Measurements from ENCODE around the gene AFF3. TPM values are rescaled to one million over a fixed set of nuclear protein-coding genes. Genes with fewer than 3 reads are reported as not detected.

AFF3 gene
- total RNA-seq, 4 donors from 2014 or later = 8.5 to 77.2 (median 27.1) TPM

DNA sequence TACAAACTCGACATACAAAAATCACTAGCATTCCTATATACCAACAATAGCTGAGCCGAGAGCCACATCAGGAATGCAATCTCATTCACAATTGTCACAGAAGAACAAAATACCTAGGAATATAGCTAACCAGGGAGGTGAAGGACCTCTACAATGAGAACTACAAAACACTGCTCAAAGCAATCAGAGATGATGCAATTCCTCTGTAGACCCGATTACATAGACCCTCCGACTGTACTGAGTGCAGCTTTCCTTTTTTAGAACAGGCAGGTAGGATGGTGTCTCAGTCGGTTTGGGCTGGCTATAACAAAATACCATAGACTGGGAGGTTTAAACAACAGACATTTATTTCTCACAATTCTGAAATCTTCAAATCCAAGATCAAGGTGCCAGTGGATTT lies 513.1 kb downstream of the AFF3 start:
- no peak for DNase-seq
- intact Hi-C loops (cut with DNase I; ENCODE audit: low total_unique reads) = no loop called here
- no peak overlapping the region for H3K4me3 ChIP-seq
- TF ChIP-seq, protein P1, sequence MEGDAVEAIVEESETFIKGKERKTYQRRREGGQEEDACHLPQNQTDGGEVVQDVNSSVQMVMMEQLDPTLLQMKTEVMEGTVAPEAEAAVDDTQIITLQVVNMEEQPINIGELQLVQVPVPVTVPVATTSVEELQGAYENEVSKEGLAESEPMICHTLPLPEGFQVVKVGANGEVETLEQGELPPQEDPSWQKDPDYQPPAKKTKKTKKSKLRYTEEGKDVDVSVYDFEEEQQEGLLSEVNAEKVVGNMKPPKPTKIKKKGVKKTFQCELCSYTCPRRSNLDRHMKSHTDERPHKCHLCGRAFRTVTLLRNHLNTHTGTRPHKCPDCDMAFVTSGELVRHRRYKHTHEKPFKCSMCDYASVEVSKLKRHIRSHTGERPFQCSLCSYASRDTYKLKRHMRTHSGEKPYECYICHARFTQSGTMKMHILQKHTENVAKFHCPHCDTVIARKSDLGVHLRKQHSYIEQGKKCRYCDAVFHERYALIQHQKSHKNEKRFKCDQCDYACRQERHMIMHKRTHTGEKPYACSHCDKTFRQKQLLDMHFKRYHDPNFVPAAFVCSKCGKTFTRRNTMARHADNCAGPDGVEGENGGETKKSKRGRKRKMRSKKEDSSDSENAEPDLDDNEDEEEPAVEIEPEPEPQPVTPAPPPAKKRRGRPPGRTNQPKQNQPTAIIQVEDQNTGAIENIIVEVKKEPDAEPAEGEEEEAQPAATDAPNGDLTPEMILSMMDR (IDR thresholded peaks at IDR 0.05) = no peak
- H3K4me1 ChIP-seq = peaks cover 0 to 6% of the 10 kb centered on the region in 2 donors
- no peak overlapping the region for H3K27ac ChIP-seq
- H3K9me3 ChIP-seq = no peaks in the 10 kb centered on the region
- no peaks in the 10 kb centered on the region for H3K27me3 ChIP-seq
- H3K36me3 ChIP-seq = no peaks in the 10 kb centered on the region

DNA sequence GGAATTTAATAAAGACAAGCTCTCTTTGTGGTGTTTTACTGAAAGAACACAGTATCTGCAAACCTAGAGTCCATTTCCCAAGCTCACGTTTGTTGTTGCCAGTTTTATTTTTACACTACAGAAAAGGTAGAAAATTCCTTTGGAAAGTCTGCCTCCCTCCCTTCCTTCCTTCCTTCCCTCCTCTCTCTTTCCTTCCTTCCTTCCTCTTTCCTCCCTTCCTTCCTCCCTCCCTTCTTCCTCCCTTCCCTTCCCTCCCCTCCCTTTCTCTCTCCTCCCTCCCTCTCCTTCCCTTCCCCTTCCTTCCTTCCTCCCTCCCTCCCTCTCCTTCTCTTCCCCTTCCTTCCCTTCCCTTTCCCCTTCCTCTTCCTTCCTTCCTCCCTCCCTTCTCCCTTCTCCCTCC lies 516.2 kb downstream of the AFF3 start:
- no peak for DNase-seq
- TF ChIP-seq, protein P1 (IDR thresholded peaks at IDR 0.05) = no peak
- TF ChIP-seq POLR2A (IDR thresholded peaks at IDR 0.05) = no peak
- Histone ChIP-seq H3K4me3 (no peak overlapping the region), H3K27ac (no peak overlapping the region), H3K9me3 (no peaks in the 10 kb centered on the region), H3K4me1 (peaks cover 0 to 10% of the 10 kb centered on the region in 2 donors), H3K36me3 (no peaks in the 10 kb centered on the region), H3K27me3 (no peaks in the 10 kb centered on the region)
- intact Hi-C loops (cut with DNase I; ENCODE audit: low total_unique reads) = no loop called here

DNA sequence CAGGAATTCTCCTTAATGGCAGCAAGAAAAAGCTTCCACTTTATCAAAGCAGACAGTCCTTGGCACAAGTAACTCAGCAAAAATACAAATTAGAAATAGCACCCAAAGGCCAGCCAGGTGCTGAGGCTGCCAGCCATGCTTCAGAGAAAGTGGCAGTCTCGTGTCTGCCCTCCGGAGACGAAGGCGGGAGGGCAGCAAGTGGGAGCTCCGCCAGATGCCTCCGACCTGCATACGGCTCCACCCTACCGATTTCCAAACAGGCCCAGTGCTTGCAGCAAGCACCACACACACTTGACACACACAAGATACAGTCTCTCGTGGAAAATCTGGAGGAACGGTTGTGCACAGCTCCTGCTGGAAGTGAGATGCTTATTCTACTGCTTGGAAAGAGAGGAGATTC lies 517.7 kb downstream of the AFF3 start:
- no peak for TF ChIP-seq POLR2A (IDR thresholded peaks at IDR 0.05)
- TF ChIP-seq, protein P1 (IDR thresholded peaks at IDR 0.05) = no peak
- intact Hi-C loops (cut with DNase I; ENCODE audit: low total_unique reads) = no loop called here
- no peak for DNase-seq
- no peaks in the 10 kb centered on the region for H3K9me3 ChIP-seq
- no peaks in the 10 kb centered on the region for H3K27me3 ChIP-seq
- no peak overlapping the region for H3K27ac ChIP-seq
- H3K4me3 ChIP-seq = no peak overlapping the region
- H3K36me3 ChIP-seq = no peaks in the 10 kb centered on the region
- peaks cover 0 to 19% of the 10 kb centered on the region in 2 donors for H3K4me1 ChIP-seq

DNA sequence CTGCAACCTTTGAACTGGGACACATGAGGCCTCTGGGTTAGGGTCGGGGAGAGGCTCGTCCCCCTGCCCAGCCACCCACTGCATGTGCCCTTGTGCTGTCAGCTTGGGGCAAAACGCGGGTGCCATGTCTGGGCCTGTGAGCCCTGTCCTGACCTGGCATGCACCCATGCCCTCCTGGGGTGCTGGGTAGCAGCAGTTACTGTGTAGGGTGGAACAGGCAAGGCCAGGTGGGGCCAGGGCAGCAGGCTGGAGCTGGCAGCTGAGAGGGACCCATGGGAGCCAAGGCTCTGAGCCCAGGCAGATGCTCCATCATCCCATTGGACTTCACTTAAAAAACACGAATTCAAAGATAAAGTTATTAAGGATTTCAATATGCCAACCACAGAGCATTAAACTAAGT lies 518.8 kb downstream of the AFF3 start:
- Histone ChIP-seq H3K27me3 (no peaks in the 10 kb centered on the region), H3K4me3 (no peak overlapping the region), H3K36me3 (no peaks in the 10 kb centered on the region), H3K4me1 (peaks cover 0 to 19% of the 10 kb centered on the region in 2 donors), H3K9me3 (no peaks in the 10 kb centered on the region), H3K27ac (no peak overlapping the region)
- intact Hi-C loops (cut with DNase I; ENCODE audit: low total_unique reads) = no loop called here
- no peak for DNase-seq
- no peak for TF ChIP-seq POLR2A (IDR thresholded peaks at IDR 0.05)
- TF ChIP-seq, protein P1 (IDR thresholded peaks at IDR 0.05) = no peak

DNA sequence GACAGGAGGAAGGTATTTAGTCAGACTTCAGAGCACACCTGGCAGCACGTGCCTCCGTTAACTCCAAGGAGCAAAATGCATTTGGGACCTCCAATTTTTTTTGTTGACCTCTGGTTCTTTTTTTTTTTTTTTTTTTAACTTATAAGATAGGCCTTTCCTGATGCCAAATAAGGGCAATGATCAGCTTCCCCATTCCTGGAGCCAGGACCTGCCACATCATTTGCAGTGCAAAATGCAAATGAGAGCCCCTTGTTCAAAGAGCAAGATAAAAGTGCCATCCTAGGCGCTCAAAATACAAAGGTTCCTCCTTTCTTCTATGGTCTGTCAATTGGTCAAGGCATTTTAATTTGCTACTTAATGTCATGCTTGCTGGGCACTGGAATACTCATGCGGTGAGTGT lies 519.4 kb downstream of the AFF3 start:
- H3K27me3 ChIP-seq = no peaks in the 10 kb centered on the region
- intact Hi-C loops (cut with DNase I; ENCODE audit: low total_unique reads) = no loop called here
- TF ChIP-seq POLR2A (IDR thresholded peaks at IDR 0.05) = no peak
- TF ChIP-seq, protein P1 (IDR thresholded peaks at IDR 0.05) = no peak
- no peak for DNase-seq
- H3K9me3 ChIP-seq = no peaks in the 10 kb centered on the region
- no peak overlapping the region for H3K27ac ChIP-seq
- H3K4me1 ChIP-seq = peaks cover 0 to 19% of the 10 kb centered on the region in 2 donors
- no peaks in the 10 kb centered on the region for H3K36me3 ChIP-seq
- H3K4me3 ChIP-seq = no peak overlapping the region

Measured in uterus (tissue), 4 donors.